Gastrocnemius medialis (tissue), 4 donors: ENCODE data around the gene ADIPOR2. TPM values are rescaled to one million over a fixed set of nuclear protein-coding genes. Genes with fewer than 3 reads are reported as not detected.

Experiments
- ATAC-seq, 2 donors: fragments of 150-250 bp; one replicate each; pipeline ENCODE4 v1.9.1; 2016
- DNase-seq, 2 donors: peaks; one replicate each; pipeline ENCODE4 v3.0.0-alpha.2; 2019
- H3K27ac ChIP-seq, 4 donors: fragments of 200-600 bp; sonication (generic); 1 replicate in 1 of 4; 2 replicates in 3 of 4; pipeline ENCODE4 v1.5.1; 2016 to 2018; ENCODE audit warnings: mild to moderate bottlenecking in 2 of 4, moderate library complexity in 1 of 4
- H3K27me3 ChIP-seq, 3 donors: fragments of 200-600 bp; sonication (generic) in 2 of 3; 1 replicate in 1 of 3; 2 replicates in 2 of 3; pipeline versions ENCODE4 v1.5.1 to v1.6.0; 2016 to 2019; ENCODE audit warnings: mild to moderate bottlenecking in 1 of 3, moderate library complexity in 1 of 3
- H3K36me3 ChIP-seq, 2 donors: fragments of 200-600 bp; sonication (generic) in 1 of 2; one replicate each; pipeline ENCODE4 v1.5.1; 2017 to 2018
- H3K4me1 ChIP-seq, 2 donors: fragments of 200-600 bp; sonication (generic) in 1 of 2; one replicate each; pipeline ENCODE4 v1.5.1; 2016 to 2017; ENCODE audit warnings: mild to moderate bottlenecking in 2 of 2
- H3K4me3 ChIP-seq, 4 donors: fragments of 200-600 bp; sonication (generic) in 3 of 4; 1 replicate in 1 of 4; 2 replicates in 3 of 4; pipeline ENCODE4 v1.5.1; 2016 to 2019; ENCODE audit warnings: mild to moderate bottlenecking in 2 of 4
- H3K9me3 ChIP-seq, 3 donors: fragments of 200-600 bp; sonication (generic) in 2 of 3; 1 replicate in 1 of 3; 2 replicates in 2 of 3; pipeline ENCODE4 v1.5.1; 2016 to 2019
- CTCF ChIP-seq, 5 experiments: fragments of 450-650 bp in 3 of 5; fragments of 200-600 bp in 2 of 5; sonication (generic) in 2 of 5; IDR thresholded peaks in 4 of 5; conservative IDR thresholded peaks in 1 of 5; 1 replicate in 4 of 5; 2 replicates in 1 of 5; pipeline ENCODE4 v1.5.1; 2016 to 2019; ENCODE audit warnings: antibody characterized with exemption in 5 of 5, mild to moderate bottlenecking in 3 of 5, moderate library complexity in 3 of 5
- POLR2A ChIP-seq, 2 donors: fragments of 450-650 bp; IDR thresholded peaks; one replicate each; pipeline ENCODE4 v1.6.1; 2017; ENCODE audit warnings: antibody characterized with exemption in 2 of 2, mild to moderate bottlenecking in 2 of 2, moderate library complexity in 2 of 2
- in situ Hi-C, 4 donors: fragments of 200-750 bp; cut with MboI; loops; one replicate each; pipeline versions ENCODE4 v1.15.0 to v1.8.0; 2017; ENCODE audit warnings: low sequenced_read_pairs in 4 of 4
- intact Hi-C: fragments of 100-400 bp; cut with DNase I; formaldehyde crosslinking; loops from one replicate; pipeline ENCODE4 v1.15.1; 2023; ENCODE audit warnings: low total_unique reads
- total RNA-seq, 4 donors: library from RNA; depleted of rRNA; stranded (reverse); fragments of >200 nt; gene quantifications; one replicate each; pipeline versions ENCODE4 v1.1.0 to v1.2.3, GENCODE V29; 2016

Gene ADIPOR2
- total RNA-seq, 4 donors from 2014 or later, result 18.9 to 47.4 (median 25.1) TPM

GRCh38 chr12:1781772-1782171 is 90.9 kb downstream of the ADIPOR2 start:
- DNase-seq (no peak), ATAC-seq (no peak)
- H3K4me3 ChIP-seq, result no peak overlapping the region
- in situ Hi-C loops (loop anchor here in 1 of 4 donors (10.0 kb wide), 1 partner anchor 77 kb away; no protein-coding TSS in a partner anchor), intact Hi-C loops (no loop called here)
- peak overlapping the region in 3 of 4 donors; percentile 11 to 35 (median 32) for H3K27ac ChIP-seq
- no peaks in the 10 kb centered on the region for H3K9me3 ChIP-seq
- peaks cover 40 to 50% of the 10 kb centered on the region in 2 donors for H3K4me1 ChIP-seq
- no peaks in the 10 kb centered on the region for H3K27me3 ChIP-seq
- peaks cover 0 to 16% of the 10 kb centered on the region in 2 donors for H3K36me3 ChIP-seq
- TF ChIP-seq POLR2A (IDR thresholded peaks at IDR 0.05), result no peak
- TF ChIP-seq CTCF (IDR thresholded peaks at IDR 0.05 in 4 of 5, conservative IDR thresholded peaks at IDR 0.05 in 1 of 5), result no peak

DNA sequence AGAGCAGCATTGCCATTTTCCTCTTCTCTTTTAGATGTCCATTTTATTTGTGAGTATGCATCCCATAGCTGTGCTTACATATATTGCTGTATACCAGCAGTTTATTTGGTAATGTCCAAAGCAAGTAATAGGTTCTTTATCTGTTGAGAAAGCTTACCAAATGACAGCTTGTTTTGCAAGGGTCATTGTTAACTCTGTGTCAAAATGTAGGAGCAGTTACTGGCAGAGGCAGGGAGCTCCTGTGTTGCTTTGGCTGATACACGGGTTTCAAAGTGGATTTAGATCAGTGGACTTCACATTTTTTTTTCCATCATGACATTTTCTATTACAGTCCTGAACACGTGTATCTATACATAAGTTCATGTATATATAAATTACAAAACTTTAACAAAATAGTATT is 91.3 kb downstream of the ADIPOR2 start:
- in situ Hi-C loops, result loop anchor here in 1 of 4 donors (10.0 kb wide), 1 partner anchor 77 kb away; no protein-coding TSS in a partner anchor
- no peak for TF ChIP-seq POLR2A (IDR thresholded peaks at IDR 0.05)
- TF ChIP-seq CTCF (IDR thresholded peaks at IDR 0.05 in 4 of 5, conservative IDR thresholded peaks at IDR 0.05 in 1 of 5), result no peak
- Histone ChIP-seq H3K27ac (peak overlapping the region in 3 of 4 donors; percentile 11 to 35 (median 32)), H3K9me3 (no peaks in the 10 kb centered on the region), H3K27me3 (no peaks in the 10 kb centered on the region), H3K4me1 (peaks cover 41 to 53% of the 10 kb centered on the region in 2 donors), H3K36me3 (peaks cover 0 to 17% of the 10 kb centered on the region in 2 donors), H3K4me3 (no peak overlapping the region)
- intact Hi-C loops, result no loop called here
- ATAC-seq (peak in 1 of 2 donors; percentile 42), DNase-seq (no peak)

GRCh38 chr12:1787714-1788113 is 96.8 kb downstream of the ADIPOR2 start:
- Histone ChIP-seq H3K36me3 (peaks cover 0 to 11% of the 10 kb centered on the region in 2 donors), H3K9me3 (no peaks in the 10 kb centered on the region), H3K4me3 (no peak overlapping the region), H3K4me1 (peaks cover 33 to 56% of the 10 kb centered on the region in 2 donors), H3K27ac (peak overlapping the region in 1 of 4 donors; percentile 14), H3K27me3 (no peaks in the 10 kb centered on the region)
- DNase-seq (no peak), ATAC-seq (no peak)
- TF ChIP-seq CTCF (IDR thresholded peaks at IDR 0.05 in 4 of 5, conservative IDR thresholded peaks at IDR 0.05 in 1 of 5), result no peak
- no peak for TF ChIP-seq POLR2A (IDR thresholded peaks at IDR 0.05)
- intact Hi-C loops (no loop called here), in situ Hi-C loops (loop anchor here in 2 of 4 donors (5.0 to 10.0 kb wide), 3 partner anchors 83 to 135 kb away; no protein-coding TSS in a partner anchor)

- no peak for TF ChIP-seq CTCF (IDR thresholded peaks at IDR 0.05 in 4 of 5, conservative IDR thresholded peaks at IDR 0.05 in 1 of 5)
- TF ChIP-seq POLR2A (IDR thresholded peaks at IDR 0.05), result no peak
- Histone ChIP-seq H3K36me3 (peaks cover 0 to 11% of the 10 kb centered on the region in 2 donors), H3K4me3 (no peak overlapping the region), H3K9me3 (no peaks in the 10 kb centered on the region), H3K27ac (peak overlapping the region in 2 of 4 donors; percentile 14 to 43), H3K4me1 (peaks cover 35 to 59% of the 10 kb centered on the region in 2 donors), H3K27me3 (no peaks in the 10 kb centered on the region)
- ATAC-seq, result no peak
- intact Hi-C loops (loop anchor here (2.0 kb wide), 1 partner anchor 100 kb away; the partner anchor contains the start of gene ADIPOR2), in situ Hi-C loops (loop anchor here (5.0 kb wide), 3 partner anchors 138 to 147 kb away; no protein-coding TSS in a partner anchor)
- DNase-seq, result no peak
Measured at GRCh38 chr12:1790444-1790843, 99.6 kb downstream of the ADIPOR2 start.
